Prostate gland (tissue), 2 donors: ENCODE data around the gene GALNT2.

Experiments
- POLR2A ChIP-seq: fragments of 450-650 bp; IDR thresholded peaks from one replicate; pipeline ENCODE4 v1.6.1; 2016; ENCODE audit warnings: antibody characterized with exemption, mild to moderate bottlenecking
- TF ChIP-seq, protein P1 (sequence below), 4 experiments: fragments of 200-600 bp in 2 of 4; fragments of 450-650 bp in 2 of 4; sonication (generic) in 2 of 4; IDR thresholded peaks; 1 replicate in 3 of 4; 2 replicates in 1 of 4; pipeline ENCODE4 v1.5.1; 2016 to 2019; ENCODE audit warnings: antibody characterized with exemption in 4 of 4, mild to moderate bottlenecking in 2 of 4, moderate library complexity in 2 of 4

DNA sequence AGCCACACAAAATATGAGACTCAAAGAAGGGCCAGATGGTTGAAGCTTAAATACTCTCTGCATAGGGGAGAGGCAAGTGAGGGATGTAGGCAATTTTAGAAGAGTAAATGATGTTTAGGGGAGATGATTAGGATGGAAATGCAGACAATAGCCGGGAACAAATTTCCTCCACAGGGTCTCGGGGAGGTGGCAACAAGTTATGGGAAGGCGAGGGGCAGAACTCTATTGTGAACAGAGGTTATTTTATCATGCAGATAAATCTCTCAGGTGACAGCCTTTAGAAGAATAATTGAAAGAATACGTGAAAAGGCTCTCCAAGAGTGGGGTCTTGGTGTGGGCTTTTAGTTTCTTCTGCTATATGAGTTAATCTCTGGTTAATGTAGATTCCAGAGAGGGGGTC is 166.7 kb downstream of the GALNT2 start:
- TF ChIP-seq, protein P1, sequence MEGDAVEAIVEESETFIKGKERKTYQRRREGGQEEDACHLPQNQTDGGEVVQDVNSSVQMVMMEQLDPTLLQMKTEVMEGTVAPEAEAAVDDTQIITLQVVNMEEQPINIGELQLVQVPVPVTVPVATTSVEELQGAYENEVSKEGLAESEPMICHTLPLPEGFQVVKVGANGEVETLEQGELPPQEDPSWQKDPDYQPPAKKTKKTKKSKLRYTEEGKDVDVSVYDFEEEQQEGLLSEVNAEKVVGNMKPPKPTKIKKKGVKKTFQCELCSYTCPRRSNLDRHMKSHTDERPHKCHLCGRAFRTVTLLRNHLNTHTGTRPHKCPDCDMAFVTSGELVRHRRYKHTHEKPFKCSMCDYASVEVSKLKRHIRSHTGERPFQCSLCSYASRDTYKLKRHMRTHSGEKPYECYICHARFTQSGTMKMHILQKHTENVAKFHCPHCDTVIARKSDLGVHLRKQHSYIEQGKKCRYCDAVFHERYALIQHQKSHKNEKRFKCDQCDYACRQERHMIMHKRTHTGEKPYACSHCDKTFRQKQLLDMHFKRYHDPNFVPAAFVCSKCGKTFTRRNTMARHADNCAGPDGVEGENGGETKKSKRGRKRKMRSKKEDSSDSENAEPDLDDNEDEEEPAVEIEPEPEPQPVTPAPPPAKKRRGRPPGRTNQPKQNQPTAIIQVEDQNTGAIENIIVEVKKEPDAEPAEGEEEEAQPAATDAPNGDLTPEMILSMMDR (IDR thresholded peaks at IDR 0.05): no peak
- no peak for TF ChIP-seq POLR2A
